Activated T-cell treated with anti-CD3 and anti-CD28 coated beads, Interleukin-2, amount 50 U/mL, for 48 hours (primary cell): ENCODE results near the gene GORAB.

ENCODE experiments used
- DNase-seq, 2 experiments: peaks; one replicate each; pipeline ENCODE4 v3.0.0-alpha.2; 2020

GORAB gene

GRCh38 chr1:170538687-170539086 lies 6.7 kb downstream of the GORAB start:
- DNase-seq = no peak

DNA sequence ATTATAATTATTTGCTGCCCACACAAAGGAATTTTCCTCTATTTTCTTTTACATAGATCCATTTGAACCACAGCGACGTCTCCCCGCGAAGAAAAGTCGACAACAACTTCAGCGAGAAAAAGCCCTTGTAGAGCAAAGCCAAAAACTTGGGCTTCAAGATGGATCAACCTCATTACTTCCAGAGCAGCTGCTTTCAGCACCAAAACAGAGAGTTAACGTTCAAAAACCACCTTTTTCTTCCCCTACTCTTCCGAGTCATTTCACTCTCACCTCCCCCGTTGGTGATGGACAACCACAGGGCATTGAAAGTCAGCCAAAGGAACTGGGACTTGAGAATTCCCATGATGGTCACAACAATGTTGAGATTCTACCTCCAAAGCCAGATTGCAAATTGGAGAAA lies 7.2 kb downstream of the GORAB start:
- DNase-seq = no peak

DNA sequence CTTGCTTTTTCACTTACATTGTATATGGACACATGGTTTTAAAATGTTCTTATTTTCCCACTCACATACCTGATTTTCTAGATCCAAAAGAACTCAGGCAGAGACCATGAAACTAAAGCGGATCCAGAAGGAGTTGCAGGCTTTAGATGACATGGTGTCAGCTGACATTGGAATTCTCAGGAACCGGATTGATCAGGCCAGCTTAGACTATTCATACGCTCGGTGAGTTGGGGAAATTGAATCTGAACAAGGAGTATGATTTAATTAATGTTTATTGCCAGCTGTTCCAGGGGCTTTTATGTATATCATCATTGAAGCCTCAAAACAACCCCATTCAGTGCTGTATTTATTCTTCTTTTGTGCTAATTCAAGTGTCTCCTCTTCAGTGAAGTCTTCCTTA lies 12.7 kb downstream of the GORAB start:
- DNase-seq = no peak

GRCh38 chr1:170545476-170545875 lies 13.5 kb downstream of the GORAB start:
- DNase-seq = no peak

DNA sequence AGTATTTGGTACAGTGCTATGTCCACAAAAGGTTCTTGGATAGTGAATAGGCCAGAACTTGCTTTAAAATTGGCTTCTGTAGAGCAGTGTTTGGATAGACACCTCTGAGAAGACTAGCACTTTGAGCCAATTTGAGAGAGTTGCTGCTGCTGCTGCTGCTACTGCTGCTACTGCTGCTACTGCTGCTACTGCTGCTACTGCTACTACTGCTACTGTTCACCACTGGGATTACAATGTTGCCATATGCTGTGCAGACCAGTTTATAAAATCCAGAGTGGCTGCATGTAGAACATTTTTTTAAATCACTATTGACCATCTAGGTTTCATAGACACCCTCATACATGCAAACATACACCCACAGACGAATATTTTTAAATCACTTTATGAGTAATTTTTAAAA lies 15.3 kb downstream of the GORAB start:
- DNase-seq = no peak

- no peak for DNase-seq
Measured at GRCh38 chr1:170548497-170548896, 16.5 kb downstream of the GORAB start.

DNA sequence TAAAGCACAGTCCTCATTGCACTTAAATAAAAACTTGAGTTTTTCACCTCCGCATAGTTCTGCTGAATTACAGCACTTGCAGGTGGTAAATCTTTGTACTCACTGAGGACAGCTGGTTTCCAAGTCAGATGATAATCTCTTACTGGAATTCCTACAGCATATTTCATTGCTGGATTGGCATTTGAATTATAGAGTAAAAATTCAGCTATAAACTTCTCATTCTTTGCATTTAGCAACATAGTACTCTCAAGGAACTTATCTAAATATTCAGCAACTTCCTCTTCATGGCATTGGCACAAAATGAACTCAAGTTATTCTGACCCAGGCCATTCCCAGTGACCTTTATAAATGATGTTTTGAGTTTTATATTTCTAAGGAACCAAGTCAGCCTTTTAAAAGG lies 23.4 kb downstream of the GORAB start:
- no peak for DNase-seq

- no peak for DNase-seq
Measured at GRCh38 chr1:170556917-170557316, 25.0 kb downstream of the GORAB start.

DNA sequence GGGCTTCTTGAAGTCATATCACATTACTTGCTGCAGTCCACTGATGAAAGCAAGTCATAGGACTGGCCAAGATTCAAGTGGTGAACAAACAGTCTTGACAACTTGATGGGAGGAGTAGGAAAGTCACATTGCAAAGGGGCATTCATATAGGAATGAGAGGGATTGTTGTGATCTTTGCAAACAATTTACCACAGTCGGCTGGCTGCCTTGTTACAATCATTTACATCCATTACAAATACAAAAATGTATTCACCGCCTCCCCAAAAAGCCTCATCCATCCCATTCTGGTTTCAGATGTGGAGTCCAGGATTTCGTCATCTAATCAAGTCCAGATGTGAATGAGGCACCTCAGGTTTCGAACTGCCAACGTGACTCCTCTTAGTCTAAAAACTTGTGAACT lies 26.8 kb downstream of the GORAB start:
- DNase-seq = no peak

GRCh38 chr1:170559166-170559565 lies 27.2 kb downstream of the GORAB start:
- no peak for DNase-seq

DNA sequence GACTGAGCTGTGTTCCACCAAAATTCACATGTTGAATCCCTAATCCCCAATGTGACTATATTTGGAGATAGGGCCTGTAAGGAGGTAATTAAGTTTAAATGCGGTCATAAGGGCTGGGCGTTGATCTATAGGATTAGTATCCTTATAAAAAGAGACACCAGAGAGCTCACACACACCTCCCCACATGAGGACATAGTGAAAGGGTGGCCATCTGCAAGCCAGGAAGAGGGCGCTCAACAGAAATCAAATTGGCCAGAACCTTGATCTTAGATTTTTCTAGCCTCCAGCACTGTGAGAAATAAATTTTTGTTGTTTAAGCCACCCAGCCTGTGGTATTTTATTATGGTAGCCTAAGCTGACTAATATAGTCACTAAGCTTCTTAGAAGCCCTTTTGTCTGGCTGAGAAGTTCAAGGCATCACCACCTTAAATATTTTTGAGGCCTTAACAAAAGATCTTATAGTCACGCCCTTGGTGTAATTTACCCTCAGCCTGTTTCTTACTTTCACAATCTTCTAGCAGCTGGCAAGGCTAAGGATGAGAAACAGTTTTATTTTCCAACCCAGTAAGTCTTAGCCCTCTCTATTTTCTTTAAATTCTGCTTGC lies 28.8 kb downstream of the GORAB start:
- DNase-seq = no peak

GRCh38 chr1:170562646-170563338 lies 30.8 kb downstream of the GORAB start:
- no peak for DNase-seq

GRCh38 chr1:170567214-170567613 lies 35.2 kb downstream of the GORAB start:
- no peak for DNase-seq

DNA sequence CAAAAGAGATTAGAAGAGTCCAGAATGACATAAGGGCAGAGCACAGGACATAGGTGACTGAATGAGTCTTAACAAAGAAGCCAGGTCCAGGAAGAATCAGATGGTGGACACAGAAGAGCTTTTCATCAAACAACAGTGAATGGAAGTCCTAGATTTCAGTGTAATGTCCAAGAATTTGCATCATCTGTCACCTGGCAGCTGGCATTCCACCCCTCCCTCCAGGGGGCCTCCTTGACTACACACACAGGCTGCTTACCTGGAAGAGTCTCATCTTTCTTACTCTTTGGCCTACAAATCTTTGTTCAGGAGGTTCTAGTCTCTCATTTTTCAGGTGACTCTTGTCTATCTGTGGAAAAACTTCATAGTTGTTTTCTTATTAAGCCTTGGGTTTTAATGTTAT lies 36.2 kb downstream of the GORAB start:
- no peak for DNase-seq

DNA sequence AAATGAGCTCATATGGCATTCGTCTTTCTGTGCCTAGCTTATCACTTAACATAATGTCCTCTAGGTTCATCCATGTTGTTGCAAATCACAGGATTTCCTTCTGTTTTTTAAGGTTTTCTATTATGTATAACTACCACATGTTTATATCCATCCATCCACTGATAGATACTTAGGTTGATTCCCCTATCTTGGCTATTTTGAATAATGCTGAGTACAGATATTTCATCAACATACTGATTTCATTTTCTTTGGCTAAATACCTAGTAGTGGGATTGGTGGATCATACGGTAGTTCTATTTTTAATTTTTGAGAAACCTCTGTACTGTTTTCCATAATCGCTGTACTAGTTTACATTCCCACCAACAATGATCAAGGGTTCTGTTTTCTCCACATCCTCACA lies 45.0 kb downstream of the GORAB start:
- DNase-seq = no peak

- DNase-seq = no peak
Measured at GRCh38 chr1:170578359-170578758, 46.4 kb downstream of the GORAB start.

- no peak for DNase-seq
Measured at GRCh38 chr1:170580636-170581440, 48.9 kb downstream of the GORAB start.

DNA sequence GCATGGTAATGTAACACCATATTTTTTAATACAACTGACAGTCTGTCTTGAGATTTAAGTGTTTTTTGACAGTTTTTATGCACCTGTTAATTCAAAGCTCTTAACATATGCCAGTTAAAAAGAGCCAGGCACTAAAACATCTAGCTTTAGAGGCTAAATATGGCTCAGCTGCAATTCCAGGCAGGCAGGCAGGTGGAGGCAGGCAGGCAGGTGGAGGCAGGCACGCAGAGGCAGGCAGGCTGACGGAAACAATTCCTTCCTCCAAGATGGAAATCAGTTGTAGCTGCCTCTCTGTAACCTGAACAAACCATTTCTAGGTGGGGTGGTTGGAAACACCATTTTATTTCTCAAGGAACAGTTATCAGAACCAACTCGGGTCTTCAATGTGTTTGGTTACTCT lies 51.2 kb downstream of the GORAB start:
- no peak for DNase-seq

- no peak for DNase-seq
Measured at GRCh38 chr1:170586321-170587252, 54.6 kb downstream of the GORAB start.

- no peak for DNase-seq
Measured at GRCh38 chr1:170587253-170587593, 55.3 kb downstream of the GORAB start.

GRCh38 chr1:170590921-170591705 lies 59.1 kb downstream of the GORAB start:
- no peak for DNase-seq

- no peak for DNase-seq
Measured at GRCh38 chr1:170592591-170593111, 60.7 kb downstream of the GORAB start.
